Measurements from ENCODE around the gene EXD3. TPM values are rescaled to one million over a fixed set of nuclear protein-coding genes. Genes with fewer than 3 reads are reported as not detected.

EXD3 gene
- total RNA-seq: 13.8 and 14.6 TPM in 2 replicates

GRCh38 chr9:137422604-137423513, at the start of gene EXD3, which contains the start of gene NOXA1:
Gene EXD3, minus strand, starts transcription at chr9:137423162. Its CDS starts 27,805 bp downstream, at chr9:137395357.
Gene NOXA1, plus strand, starts transcription at chr9:137423393. Its CDS starts 137 bp downstream, at chr9:137423530.

GRCh38 chr9:137459152-137459600, 36.2 kb upstream of the EXD3 start, which contains the start of gene NSMF:
Gene NSMF, minus strand, starts transcription at chr9:137459334. Its CDS starts 232 bp downstream, at chr9:137459102.

GRCh38 chr9:137441289-137441934, 18.4 kb upstream of the EXD3 start, which contains the start of gene ENTPD8:
Gene ENTPD8, minus strand, starts transcription at chr9:137441357. Its CDS starts 3,072 bp downstream, at chr9:137438285.

GRCh38 chr9:137302118-137302448, 120.9 kb downstream of the EXD3 start, which contains the start of gene NRARP:
Gene NRARP, minus strand, starts transcription at chr9:137302271. Its CDS starts 343 bp downstream, at chr9:137301928.

GRCh38 chr9:137277329-137278041, 145.5 kb downstream of the EXD3 start, which contains the start of gene TOR4A:
Gene TOR4A, plus strand, starts transcription at chr9:137277726. Its CDS starts 964 bp downstream, at chr9:137278690.

Other genes starting within 250 kb of the EXD3 start
- gene ANAPC2, start 234.6 kb downstream of the EXD3 start, total RNA-seq: 19.9 and 20.9 TPM in 2 replicates
- 81.8 and 83.4 TPM in 2 replicates for gene SSNA1, start 234.5 kb downstream of the EXD3 start, total RNA-seq
- 2.3 and 3.4 TPM in 2 replicates for gene TPRN, start 222.4 kb downstream of the EXD3 start, total RNA-seq
- 21.4 and 23.5 TPM in 2 replicates for gene TMEM203, start 217.5 kb downstream of the EXD3 start, total RNA-seq
- 2.1 and 2.2 TPM in 2 replicates for gene NDOR1, start 217.5 kb downstream of the EXD3 start, total RNA-seq
- 0.09 and 0.11 TPM in 2 replicates for gene RNF208, start 200.9 kb downstream of the EXD3 start, total RNA-seq
- gene CYSRT1, start 198.0 kb downstream of the EXD3 start, total RNA-seq: 0.22 and 0.26 TPM in 2 replicates
- gene RNF224, start 195.7 kb downstream of the EXD3 start, total RNA-seq: not detected in 2 replicates
- not detected in 2 replicates for gene SLC34A3, start 192.3 kb downstream of the EXD3 start, total RNA-seq
- gene TUBB4B, start 181.9 kb downstream of the EXD3 start, total RNA-seq: 76.1 and 80.8 TPM in 2 replicates
- gene STPG3, start 171.9 kb downstream of the EXD3 start, total RNA-seq: 0.54 TPM in 1 of 2 replicates, not detected in the other
- 51.5 and 52.8 TPM in 2 replicates for gene NELFB, start 167.8 kb downstream of the EXD3 start, total RNA-seq
- 24.7 and 25.0 TPM in 2 replicates for gene TOR4A, start 145.4 kb downstream of the EXD3 start, total RNA-seq
- gene NRARP, start 120.9 kb downstream of the EXD3 start, total RNA-seq: 23.0 and 41.4 TPM in 2 replicates
- gene NOXA1, start 231 bp upstream of the EXD3 start, total RNA-seq: 0.95 and 2.3 TPM in 2 replicates
- 0.17 and 0.33 TPM in 2 replicates for gene ENTPD8, start 18.2 kb upstream of the EXD3 start, total RNA-seq
- 13.0 and 16.5 TPM in 2 replicates for gene NSMF, start 36.2 kb upstream of the EXD3 start, total RNA-seq
- gene PNPLA7, start 127.2 kb upstream of the EXD3 start, total RNA-seq: 0.34 and 0.65 TPM in 2 replicates
- gene MRPL41, start 128.7 kb upstream of the EXD3 start, total RNA-seq: 35.9 and 45.6 TPM in 2 replicates
- gene DPH7, start 155.8 kb upstream of the EXD3 start, total RNA-seq: 13.5 and 17.0 TPM in 2 replicates
- 10.0 and 11.8 TPM in 2 replicates for gene ZMYND19, start 167.3 kb upstream of the EXD3 start, total RNA-seq
- 23.4 and 26.7 TPM in 2 replicates for gene ARRDC1, start 182.5 kb upstream of the EXD3 start, total RNA-seq
- 38.0 and 43.2 TPM in 2 replicates for gene EHMT1, start 195.8 kb upstream of the EXD3 start, total RNA-seq

Data from dermis lymphatic vessel endothelial cell (primary cell).